SJSA1 (cell line): ENCODE measurements around the gene CDC5L. TPM values are rescaled to one million over a fixed set of nuclear protein-coding genes. Genes with fewer than 3 reads are reported as not detected.

Experiments
- DNase-seq, 2 experiments: peaks; one replicate each; pipeline ENCODE4 v3.0.0-alpha.2; 2015 to 2020; ENCODE audit warnings: low spot score in 2 of 2, low read depth in 1 of 2
- H3K27ac ChIP-seq: fragments of 250-450 bp; sonication (Bioruptor Pico); 2 replicates; pipeline ENCODE4 v1.5.1; 2020; ENCODE audit warnings: mild to moderate bottlenecking, moderate library complexity
- H3K27me3 ChIP-seq: fragments of 250-450 bp; sonication (Bioruptor Pico); replicated peaks from 2 replicates; pipeline ENCODE4 v1.5.1; 2020; ENCODE audit warnings: mild to moderate bottlenecking, moderate library complexity
- H3K36me3 ChIP-seq: fragments of 250-450 bp; sonication (Bioruptor Pico); 2 replicates; pipeline ENCODE4 v1.5.1; 2020; ENCODE audit warnings: mild to moderate bottlenecking
- H3K4me1 ChIP-seq: fragments of 250-450 bp; sonication (Bioruptor Pico); replicated peaks from 2 replicates; pipeline ENCODE4 v1.6.1; 2021; ENCODE audit warnings: mild to moderate bottlenecking
- H3K4me3 ChIP-seq: fragments of 250-450 bp; sonication (Bioruptor Pico); 2 replicates; pipeline ENCODE4 v1.5.1; 2020; ENCODE audit warnings: mild to moderate bottlenecking
- H3K9me3 ChIP-seq: fragments of 250-450 bp; sonication (Bioruptor Pico); replicated peaks from 2 replicates; pipeline ENCODE4 v1.5.1; 2020; ENCODE audit warnings: mild to moderate bottlenecking
- total RNA-seq: library from RNA; depleted of rRNA; stranded (reverse); fragments of >200 nt; shearing (Covaris generic); gene quantifications from 2 replicates; pipeline ENCODE4 v1.2.3, GENCODE V29; 2014

CDC5L gene
- total RNA-seq, 1 experiment from 2014 or later = 41.2 TPM

DNA sequence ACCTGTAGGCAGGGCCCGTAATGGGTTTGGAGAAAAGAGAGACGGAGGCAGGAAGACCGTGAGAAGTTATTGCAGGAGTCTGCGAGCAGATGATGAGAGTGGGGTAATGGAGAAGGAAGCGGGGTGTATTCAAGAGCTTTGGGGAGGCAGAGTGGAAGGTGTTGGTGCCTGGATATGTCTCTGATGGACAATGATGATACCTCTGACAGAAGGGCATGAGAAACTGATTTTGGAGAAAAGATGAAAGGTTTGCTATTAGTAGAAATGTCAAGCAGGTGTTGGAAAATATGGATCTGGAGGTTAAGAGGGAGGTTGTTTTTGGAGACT lies 69.4 kb downstream of the CDC5L start:
- Histone ChIP-seq H3K4me1 (peaks cover 19% of the 10 kb centered on the region), H3K27me3 (no peaks in the 10 kb centered on the region), H3K36me3 (peaks cover 8% of the 10 kb centered on the region; the same call in 1 of the 2 replicates), H3K27ac (no peak overlapping the region), H3K9me3 (no peaks in the 10 kb centered on the region), H3K4me3 (no peak overlapping the region)
- DNase-seq = no peak

DNA sequence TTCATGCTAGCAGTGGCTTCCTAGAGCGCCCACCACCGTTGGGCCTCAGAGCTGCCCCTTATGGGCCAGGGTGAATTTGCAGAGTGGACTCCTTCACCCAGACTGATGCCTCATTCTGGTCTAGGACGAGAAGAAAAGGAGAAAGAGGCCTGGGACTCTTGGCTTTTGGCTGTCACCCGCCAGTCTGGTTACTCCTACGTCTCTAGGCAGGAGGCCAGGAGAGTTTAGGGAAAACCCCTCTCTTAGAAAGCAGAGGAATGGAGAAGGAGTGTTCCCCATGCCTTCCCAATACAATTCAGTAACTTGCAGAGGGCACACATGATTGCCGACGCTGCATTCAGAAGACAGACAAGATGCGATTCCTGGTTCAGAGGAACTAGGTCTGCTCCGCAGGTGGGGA lies 70.1 kb downstream of the CDC5L start:
- no peaks in the 10 kb centered on the region for H3K9me3 ChIP-seq
- no peak for DNase-seq
- H3K4me1 ChIP-seq = peaks cover 12% of the 10 kb centered on the region
- peaks cover 8% of the 10 kb centered on the region; the same call in 1 of the 2 replicates for H3K36me3 ChIP-seq
- no peak overlapping the region for H3K27ac ChIP-seq
- H3K4me3 ChIP-seq = no peak overlapping the region
- no peaks in the 10 kb centered on the region for H3K27me3 ChIP-seq

DNA sequence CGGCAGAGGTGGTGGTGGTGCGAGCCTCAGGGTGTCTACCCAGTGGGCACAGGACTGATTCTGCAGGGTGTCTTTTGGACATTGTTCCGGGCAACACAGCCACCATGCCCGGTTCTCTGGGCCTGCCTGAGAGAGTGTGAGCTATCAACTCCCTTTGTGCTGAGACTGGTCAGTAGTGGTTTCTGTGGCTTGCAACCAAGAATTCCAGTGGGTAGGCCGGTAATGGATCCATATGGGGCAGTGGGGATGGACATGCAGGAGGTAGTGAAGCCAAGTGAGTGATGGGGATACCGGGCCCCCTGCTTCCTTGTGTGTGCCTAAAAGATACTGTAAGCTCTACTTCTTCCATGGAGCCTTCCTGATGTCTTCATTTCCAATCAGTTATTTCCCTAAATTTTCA lies 71.0 kb downstream of the CDC5L start:
- H3K4me3 ChIP-seq = no peak overlapping the region
- no peak overlapping the region for H3K27ac ChIP-seq
- no peaks in the 10 kb centered on the region for H3K27me3 ChIP-seq
- peaks cover 8% of the 10 kb centered on the region for H3K4me1 ChIP-seq
- no peak for DNase-seq
- H3K36me3 ChIP-seq = peaks cover 5% of the 10 kb centered on the region; the same call in 1 of the 2 replicates
- H3K9me3 ChIP-seq = no peaks in the 10 kb centered on the region

DNA sequence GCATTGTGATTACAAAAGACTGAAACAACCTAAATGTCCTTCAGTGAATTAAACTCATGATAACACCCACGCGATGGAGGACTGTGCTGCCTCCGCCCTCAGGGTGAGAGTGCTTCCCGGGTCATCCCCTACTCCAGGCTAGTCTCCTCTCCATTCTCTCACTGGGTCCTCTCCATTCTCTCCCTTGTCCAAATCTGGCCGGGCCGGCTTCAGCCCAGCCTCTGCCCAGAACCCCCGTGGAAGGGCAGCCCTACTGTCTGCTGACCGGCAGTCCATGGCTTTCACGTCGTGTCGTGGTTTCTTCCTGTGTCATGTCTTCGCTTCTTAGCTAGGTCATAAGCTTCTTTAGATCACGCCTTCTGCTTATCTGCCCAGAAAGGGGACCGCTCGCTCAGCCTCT lies 74.8 kb downstream of the CDC5L start:
- no peaks in the 10 kb centered on the region for H3K27me3 ChIP-seq
- peaks cover 20% of the 10 kb centered on the region for H3K4me1 ChIP-seq
- H3K36me3 ChIP-seq = no peaks in the 10 kb centered on the region
- H3K27ac ChIP-seq = no peak overlapping the region
- no peaks in the 10 kb centered on the region for H3K9me3 ChIP-seq
- no peak overlapping the region for H3K4me3 ChIP-seq
- DNase-seq = no peak

DNA sequence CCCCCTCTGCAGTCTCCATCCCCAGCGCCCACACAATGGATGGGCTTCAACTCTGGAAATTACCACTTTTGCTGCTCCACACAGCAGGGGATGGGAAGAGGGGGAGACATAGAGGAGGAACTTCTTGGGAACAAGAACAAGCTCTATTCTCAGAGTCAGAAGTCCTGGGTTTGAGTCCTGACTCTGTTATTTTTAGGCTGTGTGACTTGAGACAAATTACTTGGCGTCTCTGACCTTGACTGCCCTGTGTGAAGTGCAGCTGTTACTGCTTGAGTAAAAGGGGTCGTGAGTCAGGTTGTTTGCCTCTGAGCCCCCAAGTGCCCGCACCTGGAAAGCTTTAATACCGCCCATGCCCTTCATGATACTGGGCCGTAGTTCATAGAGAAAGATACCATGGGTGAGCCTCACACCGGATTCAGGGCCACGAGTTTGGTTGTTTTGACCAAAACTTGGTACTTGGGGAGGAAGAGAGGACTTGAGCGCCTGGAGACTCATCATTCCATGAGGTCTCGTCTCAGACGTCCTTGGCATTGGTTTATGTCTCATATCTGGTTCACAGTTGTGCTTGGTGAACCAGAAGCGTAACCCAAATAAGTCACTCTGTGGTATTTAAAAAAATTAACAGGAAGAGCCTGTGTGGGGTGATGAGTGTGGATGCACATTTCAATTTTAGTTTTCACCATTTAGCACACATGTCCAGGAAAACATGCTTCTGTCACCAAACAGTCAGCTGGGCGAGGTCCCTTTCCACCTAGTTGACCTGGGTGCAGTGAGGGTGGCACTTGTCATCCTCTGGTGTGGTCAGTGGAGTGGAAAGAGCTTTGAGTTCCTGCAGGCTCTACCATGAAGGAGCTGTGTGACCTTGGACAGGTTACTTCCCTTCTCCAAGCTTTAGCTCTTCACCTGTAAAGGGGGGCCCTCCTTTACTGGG lies 75.6 kb downstream of the CDC5L start:
- Histone ChIP-seq H3K36me3 (no peaks in the 10 kb centered on the region), H3K27ac (no peak overlapping the region), H3K4me3 (no peak overlapping the region), H3K27me3 (no peaks in the 10 kb centered on the region), H3K4me1 (peaks cover 20% of the 10 kb centered on the region), H3K9me3 (no peaks in the 10 kb centered on the region)
- DNase-seq = no peak

DNA sequence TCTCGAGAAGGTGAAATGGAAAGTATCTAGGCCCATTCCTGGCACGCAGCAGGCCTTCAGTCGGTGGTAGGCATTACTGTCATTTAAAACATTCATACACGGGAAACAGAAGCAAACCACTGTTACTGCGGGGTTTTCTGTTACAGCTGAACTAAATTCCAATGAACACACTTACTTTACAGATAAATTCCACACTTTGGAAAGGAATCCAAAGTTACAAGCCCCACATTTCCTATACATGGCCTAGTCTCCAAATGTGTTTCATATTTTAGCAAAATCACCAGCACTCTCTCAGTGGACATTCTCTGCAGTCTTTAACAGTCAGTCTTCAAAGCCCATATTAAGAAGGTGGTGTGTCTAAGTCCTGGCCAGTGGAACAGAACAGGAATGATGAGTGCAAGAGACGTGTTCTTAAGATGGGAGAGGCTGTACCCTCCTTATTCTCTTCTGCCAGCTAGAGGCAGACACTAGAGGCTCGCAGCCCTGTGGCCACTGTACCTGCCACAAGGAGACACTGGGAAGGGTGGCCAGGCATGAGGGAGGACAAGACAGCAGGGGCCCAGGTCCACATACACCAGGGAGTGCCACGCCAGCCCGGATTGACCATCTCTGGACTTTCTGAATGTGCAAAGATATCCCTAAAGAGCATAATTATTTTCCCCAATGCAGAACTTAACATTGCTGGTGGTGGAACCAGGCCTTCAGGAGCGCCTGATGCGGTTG lies 76.4 kb downstream of the CDC5L start:
- no peak for DNase-seq
- Histone ChIP-seq H3K27me3 (no peaks in the 10 kb centered on the region), H3K36me3 (no peaks in the 10 kb centered on the region), H3K4me1 (peaks cover 20% of the 10 kb centered on the region), H3K27ac (no peak overlapping the region), H3K9me3 (no peaks in the 10 kb centered on the region), H3K4me3 (no peak overlapping the region)

DNA sequence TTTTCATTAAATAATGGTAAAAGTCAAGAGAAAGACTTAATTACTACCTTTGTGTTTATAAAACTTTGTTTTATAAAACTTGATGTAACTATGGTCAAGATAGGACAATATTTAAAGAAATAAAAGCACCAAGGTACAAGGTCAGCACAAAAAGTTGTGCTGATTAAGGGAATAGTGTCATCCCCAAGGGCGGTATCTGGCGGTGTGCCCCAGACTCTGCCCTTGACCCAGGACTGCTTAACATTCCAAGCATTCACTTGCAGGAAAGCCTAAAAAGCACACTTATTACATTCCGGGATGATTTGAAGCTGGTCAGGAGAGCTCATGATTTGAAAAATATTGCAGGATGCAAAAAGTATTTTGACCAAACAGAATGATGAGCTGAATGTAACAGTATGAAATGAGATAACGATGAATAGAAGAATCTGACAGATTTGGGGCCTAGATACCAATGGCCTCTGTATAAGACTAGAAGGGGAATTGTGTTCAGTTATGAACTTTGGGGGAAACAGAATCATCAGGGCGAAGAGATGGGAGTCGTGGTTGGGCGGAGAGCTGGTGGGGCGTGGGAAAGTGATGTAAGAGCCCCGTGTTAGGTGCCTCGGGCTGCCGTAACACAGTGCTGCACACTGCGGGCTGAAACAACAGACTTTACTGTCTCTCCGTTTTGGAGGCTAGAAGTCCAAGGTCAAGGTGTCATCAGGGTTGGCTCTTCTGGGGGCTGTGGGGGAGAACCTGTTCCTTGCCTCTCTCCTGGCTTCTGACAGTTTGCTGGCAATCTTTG lies 77.2 kb downstream of the CDC5L start:
- DNase-seq = peak; percentile 46 to 64
- Histone ChIP-seq H3K4me3 (no peak overlapping the region), H3K4me1 (peaks cover 20% of the 10 kb centered on the region), H3K9me3 (no peaks in the 10 kb centered on the region), H3K36me3 (no peaks in the 10 kb centered on the region), H3K27ac (no peak overlapping the region), H3K27me3 (no peaks in the 10 kb centered on the region)

DNA sequence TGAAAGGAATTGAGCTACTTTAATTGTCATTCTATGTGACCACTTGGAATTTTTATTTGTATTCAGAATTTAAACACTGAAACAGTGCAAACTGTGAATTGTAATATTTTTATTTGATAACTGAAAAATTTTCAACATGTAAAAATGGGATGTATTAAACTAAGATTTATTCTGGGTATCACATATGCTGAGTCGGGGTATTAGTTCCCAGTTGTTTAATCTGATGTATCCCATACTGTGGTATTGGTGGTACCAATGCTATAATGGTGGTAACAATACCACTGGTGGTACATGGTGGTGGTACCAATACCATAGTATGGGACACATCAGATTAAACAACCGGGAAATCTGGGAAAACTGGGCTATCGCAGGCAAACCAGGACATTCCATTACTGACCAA lies 79.4 kb downstream of the CDC5L start:
- Histone ChIP-seq H3K36me3 (no peaks in the 10 kb centered on the region), H3K27ac (no peak overlapping the region), H3K4me1 (peaks cover 20% of the 10 kb centered on the region), H3K4me3 (no peak overlapping the region), H3K9me3 (no peaks in the 10 kb centered on the region), H3K27me3 (no peaks in the 10 kb centered on the region)
- DNase-seq = no peak

DNA sequence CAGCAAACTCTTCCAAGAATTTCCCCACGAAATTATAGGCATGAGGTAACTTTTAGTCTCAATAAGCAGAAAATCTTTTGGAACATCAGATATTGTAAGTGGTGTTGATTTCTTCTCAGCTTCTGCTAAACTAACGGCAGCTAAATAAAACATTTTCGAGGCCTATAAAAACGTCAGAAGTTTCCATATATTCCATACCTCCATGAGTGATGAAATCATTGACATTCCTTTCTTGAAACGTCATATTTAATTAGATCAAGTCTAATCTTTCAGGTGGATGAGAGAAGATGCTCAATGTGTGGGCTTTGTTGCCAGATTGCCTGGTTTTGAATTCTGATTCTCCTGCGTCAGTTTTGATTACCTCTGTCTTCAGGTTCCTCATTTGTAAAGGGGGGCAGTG lies 81.3 kb downstream of the CDC5L start:
- Histone ChIP-seq H3K27me3 (no peaks in the 10 kb centered on the region), H3K36me3 (no peaks in the 10 kb centered on the region), H3K4me3 (no peak overlapping the region), H3K4me1 (peaks cover 19% of the 10 kb centered on the region), H3K9me3 (no peaks in the 10 kb centered on the region), H3K27ac (no peak overlapping the region)
- no peak for DNase-seq

DNA sequence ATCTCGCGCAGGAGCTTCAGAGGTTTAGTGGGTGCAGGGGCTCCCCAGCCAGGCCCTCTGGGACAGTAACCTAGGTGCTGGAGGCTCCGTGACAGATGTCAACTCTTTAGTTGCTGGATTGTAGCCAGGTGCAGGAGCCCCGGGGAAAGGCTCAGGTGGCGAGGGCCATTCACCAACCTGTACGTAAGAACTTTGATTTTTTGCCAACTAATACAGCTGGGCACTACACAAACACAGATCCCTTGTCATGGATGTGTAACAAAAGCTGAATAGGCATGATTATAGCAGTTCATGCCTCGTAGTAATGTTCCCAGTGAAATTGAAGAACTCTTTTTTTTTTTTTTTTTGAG lies 82.6 kb downstream of the CDC5L start:
- Histone ChIP-seq H3K27ac (no peak overlapping the region), H3K36me3 (no peaks in the 10 kb centered on the region)
- DNase-seq = no peak

DNA sequence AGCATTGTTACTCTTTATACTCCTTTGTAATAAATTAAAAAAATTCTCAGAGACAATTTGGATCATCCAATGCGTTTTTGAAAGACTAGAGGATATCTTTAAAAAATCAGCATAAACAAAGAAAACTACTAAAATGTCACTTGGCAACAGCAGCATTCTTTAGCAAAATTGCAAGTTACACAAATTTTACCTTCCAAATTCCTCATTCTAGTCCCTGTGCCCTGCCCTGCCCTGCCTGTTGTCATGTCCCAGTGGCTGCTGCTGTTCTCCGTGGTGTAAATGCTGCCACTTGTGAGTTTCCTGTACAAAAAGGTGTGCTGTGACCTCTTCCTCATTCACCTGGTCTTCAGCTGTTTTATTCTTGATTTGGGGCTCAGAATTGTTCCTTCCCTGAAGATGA lies 83.2 kb downstream of the CDC5L start:
- Histone ChIP-seq H3K9me3 (no peaks in the 10 kb centered on the region), H3K4me1 (peaks cover 10% of the 10 kb centered on the region), H3K4me3 (no peak overlapping the region), H3K27me3 (no peaks in the 10 kb centered on the region), H3K27ac (no peak overlapping the region), H3K36me3 (no peaks in the 10 kb centered on the region)
- DNase-seq = no peak

More for the DNA sequence above, 82.6 kb downstream of the CDC5L start:
- peaks cover 10% of the 10 kb centered on the region for H3K4me1 ChIP-seq
- H3K4me3 ChIP-seq = no peak overlapping the region
- no peaks in the 10 kb centered on the region for H3K9me3 ChIP-seq
- no peaks in the 10 kb centered on the region for H3K27me3 ChIP-seq

DNA sequence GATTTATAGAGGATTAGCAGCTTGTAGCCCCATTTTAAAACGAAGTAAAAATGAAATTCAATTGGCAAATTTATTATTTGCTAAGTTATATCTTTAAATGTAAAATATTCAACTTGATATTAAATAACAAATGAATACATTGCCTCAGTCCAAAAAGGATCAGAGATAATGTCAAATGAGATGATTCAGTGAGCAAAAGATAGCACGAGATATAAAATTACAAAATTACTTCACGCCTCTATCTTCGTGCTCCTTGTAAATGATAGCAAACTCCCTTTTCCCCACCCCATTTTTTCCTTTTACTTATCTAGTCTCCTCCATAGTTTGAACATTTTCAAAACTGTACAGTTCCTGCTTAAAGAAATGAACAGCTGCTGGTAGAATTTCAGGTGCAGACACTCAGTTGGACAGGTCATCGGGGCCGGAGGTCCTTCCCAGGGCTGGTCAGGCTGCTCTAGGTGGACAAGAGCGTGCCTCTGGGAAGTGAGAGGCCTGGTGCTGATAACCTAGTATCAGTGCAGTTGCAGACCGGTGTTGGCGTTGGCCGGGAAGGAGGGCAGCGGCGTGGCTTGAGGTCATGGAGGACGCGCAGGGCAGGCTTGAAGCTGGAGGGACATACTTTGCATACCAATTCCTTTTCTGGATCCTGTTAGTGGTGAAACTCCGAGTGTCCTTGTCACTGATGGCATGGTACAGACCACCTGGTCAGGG lies 83.9 kb downstream of the CDC5L start:
- H3K27me3 ChIP-seq = no peaks in the 10 kb centered on the region
- H3K4me1 ChIP-seq = peaks cover 17% of the 10 kb centered on the region
- no peak overlapping the region for H3K4me3 ChIP-seq
- H3K9me3 ChIP-seq = 0 out of 2 replicates have a peak, but pooled peaks cover 3% of the 10 kb centered on the region
- DNase-seq = peak in 1 of 2 experiments; percentile 43
- H3K36me3 ChIP-seq = no peaks in the 10 kb centered on the region
- no peak overlapping the region for H3K27ac ChIP-seq

DNA sequence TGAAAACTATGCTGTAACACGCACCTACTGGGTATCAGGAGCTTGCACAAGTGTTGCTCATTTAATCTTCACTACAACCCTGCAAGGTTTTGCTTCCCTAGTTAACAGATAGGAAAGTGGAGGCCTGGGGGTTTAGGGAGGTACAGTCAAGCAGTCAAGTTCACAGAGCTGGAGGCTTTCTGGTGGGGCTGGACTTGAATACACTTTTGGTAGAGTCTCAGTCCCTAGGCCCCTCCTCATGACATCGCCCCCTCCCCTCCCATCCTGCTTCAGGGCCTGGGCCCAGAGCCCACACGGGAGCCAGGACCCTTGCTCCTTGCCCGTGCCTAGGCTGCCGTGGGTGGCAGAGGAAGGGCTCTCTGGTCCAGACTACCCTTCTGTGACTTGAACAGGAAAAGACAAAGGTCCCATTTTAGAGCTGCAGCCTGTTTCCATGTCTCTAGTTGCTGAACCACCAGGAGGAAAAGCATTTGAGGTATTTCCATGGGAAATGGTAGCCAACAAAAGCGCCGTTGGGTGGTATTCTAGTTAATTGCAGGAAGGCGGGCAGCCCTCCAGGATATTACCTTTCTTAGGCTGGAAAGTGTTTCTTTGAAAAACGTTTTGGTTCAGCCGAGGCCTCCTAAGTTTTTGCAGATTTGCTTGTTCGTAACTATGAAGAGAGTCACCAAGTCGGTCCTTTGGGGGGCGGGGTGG lies 84.9 kb downstream of the CDC5L start:
- Histone ChIP-seq H3K4me3 (no peak overlapping the region), H3K36me3 (no peaks in the 10 kb centered on the region), H3K27me3 (no peaks in the 10 kb centered on the region), H3K9me3 (0 out of 2 replicates have a peak, but pooled peaks cover 4% of the 10 kb centered on the region), H3K27ac (no peak overlapping the region), H3K4me1 (peaks cover 17% of the 10 kb centered on the region)
- no peak for DNase-seq
